ENCODE measurements around the gene LIFR. TPM values are rescaled to one million over a fixed set of nuclear protein-coding genes. Genes with fewer than 3 reads are reported as not detected.

LIFR gene
- total RNA-seq, 2 donors from 2014 or later: 75.0 to 80.4 TPM

- intact Hi-C loops (cut with DNase I): no loop called here
Measured at GRCh38 chr5:38426490-38426889, 130.0 kb downstream of the LIFR start.

More at GRCh38 chr5:38426490-38426889, 130.0 kb downstream of the LIFR start:
- DNase-seq (ENCODE audit: low spot score): no peak

Small RNA genes within 50 kb of the gene (microRNA-seq; reads per million reads assigned to microRNA genes)
- gene MIR3650 (ENCODE audit: borderline microRNAs expressed in 2 of 2): 0 reads per million in 2 donors
